PFSK-1 (cell line): ENCODE results near the gene FN1.

Experiments
- FOXP2 ChIP-seq: optimal IDR thresholded peaks from 2 replicates; pipeline ENCODE3; 2011; ENCODE audit warnings: borderline replicate concordance, control low read depth, inconsistent platforms; ENCODE audit not compliant: insufficient read depth; ENCODE audit errors: extremely low read length, extremely low read depth
- POLR2AphosphoS5 ChIP-seq: IDR thresholded peaks from 2 replicates; pipeline ENCODE4 v1.6.1; 2012; ENCODE audit warnings: low read depth, mild to moderate bottlenecking, control low read depth, low read length, moderate library complexity
- SIN3A ChIP-seq: IDR thresholded peaks from 2 replicates; pipeline ENCODE4 v1.6.1; 2012; ENCODE audit warnings: mild to moderate bottlenecking, low read length, moderate library complexity, borderline replicate concordance; ENCODE audit not compliant: insufficient read depth
- TAF1 ChIP-seq: IDR thresholded peaks from 2 replicates; pipeline ENCODE4 v1.6.1; 2012; ENCODE audit warnings: low read length, control low read depth, borderline replicate concordance; ENCODE audit not compliant: insufficient read depth
- TF ChIP-seq, protein P1 (sequence below), 2 experiments: IDR thresholded peaks; 2 replicates each; pipeline versions ENCODE4 v1.6.1 to v1.8.0; 2011 to 2012; ENCODE audit warnings: low read depth in 2 of 2, low read length in 2 of 2, control low read depth in 1 of 2, inconsistent platforms in 1 of 2, mild to moderate bottlenecking in 1 of 2, moderate library complexity in 1 of 2; ENCODE audit not compliant: insufficient read depth in 1 of 2

DNA sequence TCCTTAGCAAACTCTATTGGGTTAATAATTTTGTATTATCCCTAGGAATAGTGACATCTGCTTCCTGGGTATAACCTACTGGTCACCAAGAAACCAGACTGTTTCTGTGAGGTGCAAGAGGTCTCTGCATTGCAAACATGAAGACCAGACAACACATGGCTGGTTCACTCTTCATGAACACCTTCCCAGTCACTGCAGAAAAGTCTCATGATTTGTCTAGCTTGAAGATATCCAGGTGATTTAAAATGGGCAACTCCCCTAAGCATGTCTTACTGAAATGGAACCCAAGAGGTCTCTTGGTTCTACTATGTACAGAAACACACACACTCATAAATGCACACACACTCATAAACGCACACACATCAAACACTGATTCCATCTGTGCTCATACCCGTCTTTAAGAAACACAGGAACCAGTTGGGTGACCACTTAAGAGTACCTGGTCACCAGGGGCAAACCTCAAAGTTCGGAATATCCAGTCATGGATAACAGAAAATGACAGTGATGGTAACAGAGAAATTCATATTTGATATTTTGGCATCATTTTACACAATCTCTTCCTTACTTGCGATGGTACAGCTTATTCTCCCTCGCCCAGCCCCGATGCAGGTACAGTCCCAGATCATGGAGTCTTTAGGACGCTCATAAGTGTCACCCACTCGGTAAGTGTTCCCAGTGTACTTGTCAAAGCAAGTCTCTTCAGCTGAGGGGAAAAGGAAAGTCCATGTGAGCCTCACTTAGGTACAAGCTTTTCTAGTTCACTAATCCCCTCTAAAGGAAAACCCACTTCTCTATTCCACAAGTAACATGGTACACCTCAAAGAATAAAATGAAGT lies 2.9 kb downstream of the FN1 start:
- TF ChIP-seq TAF1 (no peak), POLR2AphosphoS5 (no peak), SIN3A (no peak), FOXP2 (no peak)
- TF ChIP-seq, protein P1, sequence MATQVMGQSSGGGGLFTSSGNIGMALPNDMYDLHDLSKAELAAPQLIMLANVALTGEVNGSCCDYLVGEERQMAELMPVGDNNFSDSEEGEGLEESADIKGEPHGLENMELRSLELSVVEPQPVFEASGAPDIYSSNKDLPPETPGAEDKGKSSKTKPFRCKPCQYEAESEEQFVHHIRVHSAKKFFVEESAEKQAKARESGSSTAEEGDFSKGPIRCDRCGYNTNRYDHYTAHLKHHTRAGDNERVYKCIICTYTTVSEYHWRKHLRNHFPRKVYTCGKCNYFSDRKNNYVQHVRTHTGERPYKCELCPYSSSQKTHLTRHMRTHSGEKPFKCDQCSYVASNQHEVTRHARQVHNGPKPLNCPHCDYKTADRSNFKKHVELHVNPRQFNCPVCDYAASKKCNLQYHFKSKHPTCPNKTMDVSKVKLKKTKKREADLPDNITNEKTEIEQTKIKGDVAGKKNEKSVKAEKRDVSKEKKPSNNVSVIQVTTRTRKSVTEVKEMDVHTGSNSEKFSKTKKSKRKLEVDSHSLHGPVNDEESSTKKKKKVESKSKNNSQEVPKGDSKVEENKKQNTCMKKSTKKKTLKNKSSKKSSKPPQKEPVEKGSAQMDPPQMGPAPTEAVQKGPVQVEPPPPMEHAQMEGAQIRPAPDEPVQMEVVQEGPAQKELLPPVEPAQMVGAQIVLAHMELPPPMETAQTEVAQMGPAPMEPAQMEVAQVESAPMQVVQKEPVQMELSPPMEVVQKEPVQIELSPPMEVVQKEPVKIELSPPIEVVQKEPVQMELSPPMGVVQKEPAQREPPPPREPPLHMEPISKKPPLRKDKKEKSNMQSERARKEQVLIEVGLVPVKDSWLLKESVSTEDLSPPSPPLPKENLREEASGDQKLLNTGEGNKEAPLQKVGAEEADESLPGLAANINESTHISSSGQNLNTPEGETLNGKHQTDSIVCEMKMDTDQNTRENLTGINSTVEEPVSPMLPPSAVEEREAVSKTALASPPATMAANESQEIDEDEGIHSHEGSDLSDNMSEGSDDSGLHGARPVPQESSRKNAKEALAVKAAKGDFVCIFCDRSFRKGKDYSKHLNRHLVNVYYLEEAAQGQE (IDR thresholded peaks at IDR 0.05; ENCODE audit: insufficient read depth in 1 of 2, low read depth in 2 of 2, low read length in 2 of 2) = no peak
